PC-9 (cell line): ENCODE measurements around the gene TMEM221. TPM values are rescaled to one million over a fixed set of nuclear protein-coding genes. Genes with fewer than 3 reads are reported as not detected.

ENCODE experiments used
- BruUV-seq: library from RNA; stranded (reverse); fragments of 400-500 nt; replicated peaks from 2 replicates; lab custom pipeline; 2021; lab: Mats Ljungman, UMichigan
- CTCF ChIA-PET: fragments of 300-600 bp; sonication (Branson Sonifier 250); formaldehyde crosslinking; loops from one replicate; lab custom pipeline; 2022; ENCODE audit warnings: antibody characterized with exemption; lab: Charles Lee
- POLR2A ChIA-PET: fragments of 300-600 bp; sonication (Branson Sonifier 250); formaldehyde crosslinking; loops from one replicate; lab custom pipeline; 2022; ENCODE audit warnings: antibody characterized with exemption; ENCODE audit not compliant: unreplicated experiment; lab: Charles Lee
- DNase-seq, 2 experiments: peaks; one replicate each; pipeline versions ENCODE4 v3.0.0 to v3.0.0-alpha.2; 2015 to 2022; ENCODE audit warnings: mixed read lengths in 1 of 2
- H2AFZ ChIP-seq: fragments of 200-600 bp; sonication (generic); 2 replicates; pipeline ENCODE4 v1.8.1; 2017; ENCODE audit warnings: antibody characterized with exemption
- H3F3A ChIP-seq: fragments of 200-600 bp; sonication (generic); 2 replicates; pipeline ENCODE4 v1.8.1; 2017; ENCODE audit warnings: antibody characterized with exemption, mild to moderate bottlenecking, low read depth; ENCODE audit not compliant: insufficient read depth
- H3K27ac ChIP-seq: fragments of 200-600 bp; sonication (generic); 2 replicates; pipeline ENCODE4 v1.6.1; 2016; ENCODE audit warnings: mixed run types
- H3K27me3 ChIP-seq: fragments of 200-600 bp; sonication (generic); 2 replicates; pipeline ENCODE4 v1.6.1; 2016; ENCODE audit warnings: low read depth, mixed run types; ENCODE audit not compliant: insufficient read depth
- H3K36me3 ChIP-seq: fragments of 200-600 bp; sonication (generic); 2 replicates; pipeline ENCODE4 v1.6.1; 2016; ENCODE audit warnings: low read depth, mixed run types
- H3K4me1 ChIP-seq: fragments of 200-600 bp; sonication (generic); replicated peaks from 2 replicates; pipeline ENCODE4 v1.6.1; 2016; ENCODE audit warnings: mixed run types; ENCODE audit not compliant: insufficient read depth
- H3K4me2 ChIP-seq: fragments of 200-600 bp; sonication (generic); 2 replicates; pipeline ENCODE4 v1.6.1; 2017; ENCODE audit warnings: mixed run types
- H3K4me3 ChIP-seq: fragments of 200-600 bp; sonication (generic); 2 replicates; pipeline ENCODE4 v1.6.1; 2016; ENCODE audit warnings: mixed run types
- H3K79me2 ChIP-seq: fragments of 200-600 bp; sonication (generic); 2 replicates; pipeline ENCODE4 v1.6.1; 2017; ENCODE audit warnings: low read depth, mixed run types
- H3K9me2 ChIP-seq: fragments of 200-600 bp; sonication (generic); 2 replicates; pipeline ENCODE4 v1.8.1; 2017; ENCODE audit warnings: mild to moderate bottlenecking; ENCODE audit not compliant: insufficient read depth
- H3K9me3 ChIP-seq: fragments of 200-600 bp; sonication (generic); 2 replicates; pipeline ENCODE4 v1.8.1; 2016; ENCODE audit warnings: low read depth; ENCODE audit not compliant: insufficient read depth
- H4K20me1 ChIP-seq: fragments of 200-600 bp; sonication (generic); 2 replicates; pipeline ENCODE4 v1.8.1; 2017; ENCODE audit not compliant: insufficient read depth
- EZH2 ChIP-seq: fragments of 200-600 bp; sonication (generic); IDR thresholded peaks from 2 replicates; pipeline ENCODE4 v1.8.0; 2017; ENCODE audit warnings: antibody characterized with exemption, low read depth
- intact Hi-C: fragments of 100-400 bp; cut with micrococcal nuclease; formaldehyde crosslinking; loops from one replicate; pipeline ENCODE4 v1.10.0; 2022; ENCODE audit not compliant: unreplicated experiment
- total RNA-seq: library from RNA; stranded (reverse); gene quantifications from 2 replicates; pipeline ENCODE4 v1.2.3, GENCODE V29; 2021
- TF ChIP-seq, protein P1 (sequence below): fragments of 200-600 bp; sonication (generic); conservative IDR thresholded peaks from 2 replicates; pipeline ENCODE4 v1.6.1; 2017; ENCODE audit warnings: mixed run types, antibody characterized with exemption, mild to moderate bottlenecking, moderate library complexity

The TMEM221 gene
- total RNA-seq, 1 experiment from 2014 or later = 2.0 TPM

DNA sequence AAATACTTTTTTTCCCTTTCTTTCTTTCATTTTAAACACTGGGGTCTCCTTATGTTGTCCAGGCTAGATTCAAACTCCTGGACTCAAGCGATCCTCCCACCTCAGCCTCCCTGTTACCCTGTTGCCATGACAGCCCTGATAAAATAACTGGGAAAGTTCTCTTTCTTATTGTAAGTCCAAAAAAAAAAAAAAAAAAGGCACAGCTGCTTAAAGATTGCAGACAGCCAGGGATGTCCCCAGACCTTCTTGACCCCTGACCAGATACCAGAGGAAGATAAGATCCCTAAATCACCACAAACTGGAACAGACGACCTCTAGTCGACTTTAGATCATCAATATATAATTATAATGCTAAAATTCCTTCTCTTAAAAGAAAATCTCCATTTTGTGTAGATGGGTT lies 29.8 kb downstream of the TMEM221 start:
- Histone ChIP-seq H4K20me1 (no peaks in the 10 kb centered on the region), H3K27ac (peak overlapping the region; percentile 56; the same call in 1 of the 2 replicates), H3F3A (peaks cover 20% of the 10 kb centered on the region; the same call in 1 of the 2 replicates), H3K9me3 (no peaks in the 10 kb centered on the region), H3K9me2 (no peaks in the 10 kb centered on the region), H3K27me3 (no peaks in the 10 kb centered on the region), H3K4me2 (peak overlapping the region; percentile 81), H3K4me3 (peak overlapping the region; percentile 63), H3K4me1 (peaks cover 15% of the 10 kb centered on the region), H2AFZ (peak overlapping the region; percentile 98), H3K79me2 (0 out of 2 replicates have a peak, but pooled peaks cover 5% of the 10 kb centered on the region), H3K36me3 (0 out of 2 replicates have a peak, but pooled peaks cover 4% of the 10 kb centered on the region)
- no peak for DNase-seq
- TF ChIP-seq, protein P1, sequence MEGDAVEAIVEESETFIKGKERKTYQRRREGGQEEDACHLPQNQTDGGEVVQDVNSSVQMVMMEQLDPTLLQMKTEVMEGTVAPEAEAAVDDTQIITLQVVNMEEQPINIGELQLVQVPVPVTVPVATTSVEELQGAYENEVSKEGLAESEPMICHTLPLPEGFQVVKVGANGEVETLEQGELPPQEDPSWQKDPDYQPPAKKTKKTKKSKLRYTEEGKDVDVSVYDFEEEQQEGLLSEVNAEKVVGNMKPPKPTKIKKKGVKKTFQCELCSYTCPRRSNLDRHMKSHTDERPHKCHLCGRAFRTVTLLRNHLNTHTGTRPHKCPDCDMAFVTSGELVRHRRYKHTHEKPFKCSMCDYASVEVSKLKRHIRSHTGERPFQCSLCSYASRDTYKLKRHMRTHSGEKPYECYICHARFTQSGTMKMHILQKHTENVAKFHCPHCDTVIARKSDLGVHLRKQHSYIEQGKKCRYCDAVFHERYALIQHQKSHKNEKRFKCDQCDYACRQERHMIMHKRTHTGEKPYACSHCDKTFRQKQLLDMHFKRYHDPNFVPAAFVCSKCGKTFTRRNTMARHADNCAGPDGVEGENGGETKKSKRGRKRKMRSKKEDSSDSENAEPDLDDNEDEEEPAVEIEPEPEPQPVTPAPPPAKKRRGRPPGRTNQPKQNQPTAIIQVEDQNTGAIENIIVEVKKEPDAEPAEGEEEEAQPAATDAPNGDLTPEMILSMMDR = no peak
- no peak for TF ChIP-seq EZH2
- POLR2A ChIA-PET = no interaction called here
- intact Hi-C loops = no loop called here
- CTCF ChIA-PET = interaction anchor here (0.6 kb wide), 1 partner anchor 57 kb away, joined by 3 read pairs; no protein-coding TSS in a partner anchor
- no TSS peak for BruUV-seq

GRCh38 chr19:17415121-17415520 lies 33.3 kb downstream of the TMEM221 start:
- no peak for TF ChIP-seq EZH2
- TF ChIP-seq, protein P1 = no peak
- Histone ChIP-seq H3K4me1 (peaks cover 9% of the 10 kb centered on the region), H3K27ac (no peak overlapping the region), H3K4me3 (no peak overlapping the region), H3K4me2 (no peak overlapping the region), H3F3A (peaks cover 13% of the 10 kb centered on the region; the same call in 1 of the 2 replicates), H3K9me2 (no peaks in the 10 kb centered on the region), H4K20me1 (no peaks in the 10 kb centered on the region), H3K79me2 (0 out of 2 replicates have a peak, but pooled peaks cover 1% of the 10 kb centered on the region), H3K9me3 (no peaks in the 10 kb centered on the region), H2AFZ (no peak overlapping the region), H3K36me3 (no peaks in the 10 kb centered on the region), H3K27me3 (no peaks in the 10 kb centered on the region)
- ChIA-PET CTCF (no interaction called here), POLR2A (no interaction called here)
- intact Hi-C loops = no loop called here
- no TSS peak for BruUV-seq
- DNase-seq = no peak

DNA sequence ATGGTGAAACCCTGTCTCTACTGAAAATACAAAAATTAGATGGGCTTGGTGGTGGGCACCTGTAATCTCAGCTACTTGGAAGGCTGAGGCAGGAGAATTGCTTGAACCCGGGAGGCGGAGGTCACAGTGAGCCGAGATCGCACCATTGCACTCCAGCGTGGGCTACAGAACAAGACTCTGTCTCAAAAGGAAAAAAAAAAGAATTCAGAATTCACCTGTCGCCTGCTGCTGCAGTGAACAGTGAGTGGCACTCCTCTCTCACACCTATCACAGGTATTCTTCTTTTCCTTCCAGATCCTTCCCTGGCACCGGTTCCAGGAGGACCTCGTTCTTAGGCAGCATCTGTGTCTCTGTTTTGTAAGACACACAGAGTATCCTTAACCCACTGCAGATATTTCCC lies 34.4 kb downstream of the TMEM221 start:
- no TSS peak for BruUV-seq
- Histone ChIP-seq H4K20me1 (no peaks in the 10 kb centered on the region), H3K4me1 (peaks cover 6% of the 10 kb centered on the region), H3K36me3 (no peaks in the 10 kb centered on the region), H3K27me3 (no peaks in the 10 kb centered on the region), H3F3A (peaks cover 14% of the 10 kb centered on the region; the same call in 1 of the 2 replicates), H3K4me2 (no peak overlapping the region), H3K9me2 (no peaks in the 10 kb centered on the region), H3K27ac (no peak overlapping the region), H2AFZ (no peak overlapping the region), H3K79me2 (no peaks in the 10 kb centered on the region), H3K4me3 (no peak overlapping the region), H3K9me3 (no peaks in the 10 kb centered on the region)
- DNase-seq = no peak
- ChIA-PET POLR2A (no interaction called here), CTCF (no interaction called here)
- intact Hi-C loops = no loop called here
- TF ChIP-seq, protein P1 = no peak
- TF ChIP-seq EZH2 = no peak
